GM10266 (cell line): ENCODE data around the gene NCKIPSD.
A peak's percentile ranks its signal among the peaks of the same experiment; 100 is the strongest.

Experiments used
- DNase-seq: peaks from one replicate; pipeline ENCODE4 v3.0.0; 2012; ENCODE audit errors: extremely low spot score
- TF ChIP-seq, protein P1 (sequence below): IDR thresholded peaks from 2 replicates; pipeline ENCODE4 v1.5.1; 2012; ENCODE audit warnings: mild to moderate bottlenecking, low read depth; ENCODE audit not compliant: control insufficient read depth, insufficient read depth; ENCODE audit errors: missing control alignments

Gene NCKIPSD

DNA sequence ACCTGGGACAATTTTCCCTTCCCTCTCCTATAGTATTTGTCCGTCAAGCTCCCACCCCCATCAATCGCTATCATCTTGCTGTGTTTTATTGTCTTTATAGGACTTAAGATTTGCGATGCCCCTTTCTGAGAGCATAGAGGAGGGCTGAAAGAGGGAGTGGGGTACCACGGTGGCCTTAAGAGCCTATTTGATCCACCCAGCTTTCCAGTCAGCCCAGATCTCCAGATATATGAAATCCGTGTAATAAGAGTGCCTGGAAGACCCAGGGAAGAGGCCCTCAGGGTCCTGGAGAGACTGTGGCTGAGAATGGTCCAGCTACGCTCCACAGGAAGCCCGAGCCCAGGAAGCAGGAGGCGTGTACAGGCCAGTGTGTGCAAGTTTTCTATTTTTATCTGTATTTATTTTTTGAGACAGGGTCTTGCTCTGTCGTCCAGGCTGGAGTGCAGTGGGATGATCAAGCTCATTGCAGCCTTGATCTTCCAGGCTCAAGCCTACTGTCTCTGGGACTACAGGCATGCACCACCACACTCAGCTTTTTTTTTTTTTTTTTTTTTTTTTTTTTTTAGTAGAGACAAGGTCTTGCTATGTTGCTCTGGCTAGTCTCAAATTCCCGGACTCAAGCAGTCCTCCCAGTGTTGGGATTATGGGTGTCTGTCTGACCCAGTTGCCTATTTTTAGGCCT, 964 bp upstream of the NCKIPSD start:
- DNase-seq, result no peak
- TF ChIP-seq, protein P1, sequence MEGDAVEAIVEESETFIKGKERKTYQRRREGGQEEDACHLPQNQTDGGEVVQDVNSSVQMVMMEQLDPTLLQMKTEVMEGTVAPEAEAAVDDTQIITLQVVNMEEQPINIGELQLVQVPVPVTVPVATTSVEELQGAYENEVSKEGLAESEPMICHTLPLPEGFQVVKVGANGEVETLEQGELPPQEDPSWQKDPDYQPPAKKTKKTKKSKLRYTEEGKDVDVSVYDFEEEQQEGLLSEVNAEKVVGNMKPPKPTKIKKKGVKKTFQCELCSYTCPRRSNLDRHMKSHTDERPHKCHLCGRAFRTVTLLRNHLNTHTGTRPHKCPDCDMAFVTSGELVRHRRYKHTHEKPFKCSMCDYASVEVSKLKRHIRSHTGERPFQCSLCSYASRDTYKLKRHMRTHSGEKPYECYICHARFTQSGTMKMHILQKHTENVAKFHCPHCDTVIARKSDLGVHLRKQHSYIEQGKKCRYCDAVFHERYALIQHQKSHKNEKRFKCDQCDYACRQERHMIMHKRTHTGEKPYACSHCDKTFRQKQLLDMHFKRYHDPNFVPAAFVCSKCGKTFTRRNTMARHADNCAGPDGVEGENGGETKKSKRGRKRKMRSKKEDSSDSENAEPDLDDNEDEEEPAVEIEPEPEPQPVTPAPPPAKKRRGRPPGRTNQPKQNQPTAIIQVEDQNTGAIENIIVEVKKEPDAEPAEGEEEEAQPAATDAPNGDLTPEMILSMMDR, result no peak

DNA sequence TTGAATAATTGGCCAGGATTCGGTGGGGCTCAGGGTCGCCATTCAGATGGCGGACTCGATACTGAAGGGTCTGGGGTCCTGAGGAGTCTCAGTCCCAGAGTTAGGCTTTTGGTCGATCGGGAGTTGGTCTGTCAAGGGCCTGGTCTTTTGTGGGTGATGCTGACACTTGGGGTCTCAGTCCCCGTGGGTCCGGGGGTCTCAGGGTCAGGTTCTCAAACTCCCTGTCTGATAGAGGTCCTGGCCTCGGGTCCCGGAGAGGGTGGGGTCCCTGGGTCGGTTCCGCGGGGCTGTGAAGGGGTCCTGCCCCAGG, 467 bp downstream of the NCKIPSD start:
- DNase-seq, result no peak
- TF ChIP-seq, protein P1, result no peak

DNA sequence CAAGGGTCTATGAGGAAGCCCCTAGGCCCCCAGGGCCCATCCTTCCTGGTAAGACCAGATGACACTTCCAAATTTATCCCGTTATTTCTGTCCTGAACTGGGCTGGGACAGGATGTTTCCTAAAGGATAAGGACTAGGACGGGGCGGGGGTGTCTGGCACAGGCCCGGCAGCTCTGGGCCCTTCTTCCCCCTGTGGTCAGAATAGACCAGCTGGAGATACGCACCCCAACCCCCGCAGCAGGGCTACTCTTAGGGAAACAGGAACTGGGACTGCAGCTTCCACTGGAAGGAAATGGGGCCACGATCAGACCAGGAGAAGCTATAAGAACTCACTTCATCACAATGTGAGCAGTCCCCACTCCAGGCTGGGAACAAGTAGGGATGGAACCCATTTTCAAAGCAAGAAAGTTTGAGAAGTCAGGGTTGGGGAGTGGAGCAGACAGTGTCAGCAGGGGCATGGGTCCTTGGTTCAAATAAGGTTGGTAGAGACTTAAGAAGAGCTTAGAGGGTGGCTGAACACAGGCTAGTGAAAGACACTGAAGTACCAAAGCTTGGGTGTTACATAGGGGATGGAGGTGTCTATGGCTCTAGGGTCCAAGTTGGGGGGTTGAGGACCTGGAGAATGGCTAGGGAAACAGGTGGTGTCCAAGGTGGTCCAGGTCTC, 1.1 kb downstream of the NCKIPSD start:
- DNase-seq, result peak; percentile 59
- TF ChIP-seq, protein P1, result no peak

DNA sequence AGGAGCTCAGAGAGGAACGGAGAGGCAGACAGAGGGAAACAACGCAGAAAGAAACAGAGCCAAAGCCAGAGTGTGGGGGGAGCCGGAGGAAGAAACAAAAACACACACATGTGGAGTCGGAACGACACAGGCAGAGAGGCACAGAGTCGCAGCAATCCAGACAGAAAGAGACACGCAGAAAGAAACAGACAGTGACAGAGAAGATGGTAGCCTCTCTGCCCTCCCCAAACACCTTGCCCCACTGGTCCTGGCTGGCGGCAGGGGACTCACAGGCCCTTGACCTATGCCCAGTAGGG, 1.7 kb downstream of the NCKIPSD start:
- TF ChIP-seq, protein P1, result no peak
- no peak for DNase-seq

DNA sequence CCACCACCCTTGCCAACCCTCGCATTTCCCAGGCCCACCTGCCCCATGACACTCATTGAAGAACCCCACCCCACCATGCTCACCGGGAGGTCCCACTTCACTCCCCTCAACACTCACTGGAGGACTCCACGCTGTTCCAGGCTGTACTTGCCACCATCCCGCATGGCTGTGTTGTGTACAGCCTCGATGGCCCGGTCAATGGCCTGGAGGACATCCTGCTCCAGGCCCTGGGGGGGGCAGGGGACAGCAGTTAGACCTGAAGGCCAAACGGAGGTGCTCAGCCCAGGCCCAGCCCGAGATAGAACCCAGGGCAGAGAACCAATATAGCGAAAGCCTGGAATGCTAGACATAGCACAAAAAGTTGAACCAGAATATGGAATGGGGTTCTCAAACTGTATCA, 2.9 kb downstream of the NCKIPSD start:
- DNase-seq, result no peak
- TF ChIP-seq, protein P1, result no peak

DNA sequence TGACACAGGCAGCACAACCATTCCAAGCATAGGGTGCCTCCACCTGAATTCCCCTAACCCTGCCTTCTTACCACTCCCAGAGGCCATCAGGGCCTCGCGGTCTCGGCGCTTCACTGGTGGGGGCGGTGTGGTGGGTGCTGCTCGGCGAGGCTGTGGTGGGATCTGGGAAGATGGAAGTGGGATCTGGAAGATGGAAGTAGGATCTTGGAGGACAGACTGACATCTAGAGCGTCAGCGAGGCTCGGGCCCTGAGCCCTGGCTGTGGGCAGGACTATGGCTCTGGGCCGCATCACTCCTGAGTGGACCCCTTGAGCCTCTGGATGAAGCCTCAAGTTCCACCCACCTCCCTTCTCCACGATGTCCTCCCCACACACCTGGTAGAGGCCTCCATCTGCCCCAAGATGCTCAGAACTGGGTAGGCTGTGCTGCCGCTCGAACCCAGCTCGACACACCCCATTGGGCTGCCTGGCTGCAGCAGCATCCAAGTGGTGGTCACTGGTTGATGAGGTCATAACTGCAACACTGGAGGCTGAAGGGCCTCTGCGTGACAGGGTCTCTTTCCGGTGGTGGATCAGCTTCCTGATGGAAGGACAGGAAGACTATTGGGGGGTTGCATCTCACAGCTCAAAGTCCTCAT, 3.6 kb downstream of the NCKIPSD start:
- no peak for DNase-seq
- TF ChIP-seq, protein P1, result no peak

DNA sequence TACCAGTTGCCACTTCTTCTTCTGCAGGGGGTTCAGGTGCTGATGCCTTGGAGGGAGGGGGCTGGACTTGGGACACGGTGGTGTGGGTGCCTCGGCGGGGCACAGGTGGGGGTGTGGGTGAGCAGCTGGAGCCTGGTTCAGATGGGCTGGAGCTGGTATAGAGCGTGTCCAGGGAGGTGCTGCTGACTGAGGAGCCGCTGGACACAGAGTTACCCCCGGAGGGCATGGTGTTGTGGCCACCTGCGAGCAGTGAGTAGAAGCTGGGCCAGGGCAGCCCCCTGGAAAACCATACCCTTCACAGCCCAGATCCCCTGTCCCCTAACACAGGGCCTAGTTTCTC, 4.2 kb downstream of the NCKIPSD start:
- DNase-seq, result no peak
- TF ChIP-seq, protein P1, result no peak
